DMS114 treated with DMSO at 0.1 percent for 48 hours (cell line): ENCODE results near the gene DYNC2I2.
"Not testable (repeated sequence)": the region's sequence is repeated elsewhere in the genome, so short reads cannot be mapped to it uniquely, and the experiment has no call there.

Source experiments
- DNase-seq: peaks from one replicate; lab custom pipeline; 2025; ENCODE audit not compliant: unreplicated experiment; lab: John Stamatoyannopoulos, UW

DYNC2I2 gene

DNA sequence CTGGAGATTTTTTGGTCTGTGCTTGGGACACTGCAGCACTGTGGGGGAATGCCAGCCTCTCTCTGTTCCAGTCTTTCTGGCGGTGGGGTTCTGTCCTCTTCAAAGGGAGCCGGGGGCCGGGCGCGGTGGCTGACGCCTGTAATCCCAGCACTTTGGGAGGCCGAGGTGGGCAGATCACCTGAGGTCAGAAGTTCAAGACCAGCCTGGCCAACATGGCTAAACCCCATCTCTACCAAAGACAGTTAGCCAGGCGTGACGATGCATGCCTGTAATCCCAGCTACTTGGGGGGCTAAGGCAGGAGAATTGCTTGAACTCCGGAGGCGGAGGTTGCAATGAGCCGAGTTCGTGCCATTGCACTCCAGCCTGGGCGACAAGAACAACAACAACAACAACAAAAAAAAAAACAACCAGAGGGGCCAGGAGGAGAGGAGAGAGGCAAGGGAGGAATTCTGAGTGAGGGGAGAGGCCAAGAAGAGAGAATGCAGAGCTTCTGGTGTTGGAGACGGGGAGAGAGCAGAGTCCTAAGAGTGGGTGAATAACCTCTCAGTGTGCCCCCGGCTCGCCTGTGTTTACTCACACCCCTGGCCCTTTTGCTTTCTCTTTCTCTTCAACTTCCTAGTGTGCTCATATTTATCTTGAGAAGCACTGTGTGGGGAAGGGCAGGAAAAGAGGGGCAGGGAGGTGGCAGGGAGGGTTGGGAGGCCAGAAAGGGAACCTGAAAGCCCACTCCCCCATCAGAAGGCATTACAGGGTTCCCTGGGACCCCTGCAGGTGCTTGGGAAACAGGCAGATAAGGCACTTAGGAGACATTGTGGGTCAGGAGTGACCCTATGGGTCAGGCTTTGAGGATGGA lies 29.2 kb upstream of the DYNC2I2 start:
- no peak for DNase-seq

DNA sequence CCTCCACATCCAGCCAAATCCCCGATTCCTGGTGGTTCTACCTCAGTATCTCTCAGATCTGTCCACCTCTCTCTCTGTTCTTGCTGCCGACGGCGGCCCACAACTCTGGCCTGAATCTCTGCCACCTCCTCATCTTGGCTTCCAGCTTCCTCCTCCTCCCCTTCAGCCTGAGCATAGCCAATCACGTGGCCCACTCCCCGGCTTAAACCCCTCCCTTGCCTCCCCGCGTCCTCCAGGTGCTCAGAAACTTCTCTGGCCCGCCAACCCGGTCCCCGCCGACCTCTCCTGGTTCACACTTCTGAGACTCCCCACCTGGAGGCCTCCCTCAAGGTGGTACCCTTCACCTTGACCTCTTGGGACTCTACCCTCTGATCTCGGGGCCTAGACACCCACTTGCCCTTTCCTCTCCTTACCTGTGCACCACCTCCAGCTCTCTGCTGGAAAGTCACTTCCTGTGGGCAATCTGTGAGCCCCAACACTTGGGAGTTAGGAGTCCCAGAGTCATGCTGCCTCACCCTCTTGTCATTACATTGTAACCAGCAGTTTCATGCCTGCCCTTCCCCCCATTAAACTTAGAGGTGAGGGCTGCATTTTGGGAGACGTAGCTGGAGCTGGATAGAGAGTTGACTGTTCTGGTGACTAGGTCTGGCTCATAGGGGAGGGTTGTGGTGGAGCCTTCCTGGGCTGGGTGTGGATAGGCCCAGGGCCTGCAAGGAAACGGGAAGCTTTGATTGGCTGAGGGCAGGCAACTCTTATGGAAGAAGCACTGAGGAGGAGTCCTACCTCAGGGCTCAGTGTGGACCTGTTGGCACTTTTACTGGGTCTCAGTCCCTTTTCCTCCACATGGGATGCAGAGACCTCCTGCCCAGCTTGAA lies 27.9 kb upstream of the DYNC2I2 start:
- DNase-seq: peak; percentile 42

DNA sequence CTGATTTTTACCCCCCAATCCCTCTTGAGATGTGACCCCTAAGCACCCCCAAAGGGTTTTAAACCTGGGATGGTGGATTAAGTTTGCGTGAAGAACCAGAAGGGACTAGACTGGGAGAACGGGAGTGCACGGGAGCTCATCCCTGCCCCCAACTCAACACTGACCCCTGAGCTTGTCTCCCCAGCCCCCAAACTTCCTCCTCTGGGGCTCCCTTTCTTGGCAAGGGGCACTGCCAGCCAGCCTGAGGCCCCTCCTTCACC lies 27.3 kb upstream of the DYNC2I2 start:
- DNase-seq: no peak

DNA sequence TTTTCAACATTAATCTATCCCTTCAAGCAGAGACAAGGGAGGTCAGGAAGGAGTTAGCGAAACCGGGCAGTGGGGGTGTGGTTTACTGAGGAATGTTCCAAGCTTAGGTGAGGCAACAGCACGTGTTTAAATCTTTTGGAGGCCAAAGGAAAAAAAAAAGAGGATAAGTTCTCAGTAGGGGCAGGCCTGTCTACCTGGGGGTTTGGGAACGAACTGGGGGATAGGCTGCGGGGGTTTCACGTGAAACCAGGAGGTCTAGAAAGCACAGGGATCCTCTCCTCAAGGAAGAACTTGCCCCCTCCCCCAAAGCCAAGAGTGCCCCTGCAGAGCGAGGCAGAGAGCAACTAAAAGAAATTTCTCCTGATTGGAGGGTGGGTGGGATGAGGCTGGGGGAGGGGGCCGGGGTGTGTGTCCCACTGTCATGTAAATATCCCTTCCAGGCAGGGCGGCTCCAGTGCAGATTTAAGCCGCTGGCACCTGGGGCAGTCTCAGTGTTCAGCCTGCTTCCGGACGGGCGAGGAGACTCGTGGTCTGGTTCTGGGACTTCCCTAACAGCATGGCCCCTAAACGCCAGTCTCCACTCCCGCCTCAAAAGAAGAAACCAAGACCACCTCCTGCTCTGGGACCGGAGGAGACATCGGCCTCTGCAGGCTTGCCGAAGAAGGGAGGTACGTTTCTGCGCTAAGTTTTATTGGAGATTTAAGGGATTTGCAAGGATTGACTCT lies 26.9 kb upstream of the DYNC2I2 start:
- no peak for DNase-seq

DNA sequence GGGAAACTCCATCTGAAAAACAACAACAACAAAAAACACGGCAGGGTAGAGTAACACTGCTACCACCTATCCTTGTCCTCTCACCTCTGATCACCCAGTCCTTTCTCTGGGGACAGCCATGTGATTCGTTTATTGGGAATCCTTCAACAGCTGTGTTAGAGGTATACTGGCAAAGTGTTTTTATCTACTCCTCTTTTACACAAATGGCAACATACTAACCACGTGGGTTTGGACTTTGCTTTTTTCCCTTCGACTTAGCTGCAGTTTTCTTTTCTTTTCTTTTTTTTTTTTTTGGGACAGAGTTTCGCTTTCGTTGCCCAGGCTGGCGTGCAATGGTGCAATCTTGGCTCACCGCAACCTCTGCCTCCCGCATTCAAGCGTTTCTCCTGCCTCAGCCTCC lies 21.1 kb upstream of the DYNC2I2 start:
- no peak for DNase-seq

DNA sequence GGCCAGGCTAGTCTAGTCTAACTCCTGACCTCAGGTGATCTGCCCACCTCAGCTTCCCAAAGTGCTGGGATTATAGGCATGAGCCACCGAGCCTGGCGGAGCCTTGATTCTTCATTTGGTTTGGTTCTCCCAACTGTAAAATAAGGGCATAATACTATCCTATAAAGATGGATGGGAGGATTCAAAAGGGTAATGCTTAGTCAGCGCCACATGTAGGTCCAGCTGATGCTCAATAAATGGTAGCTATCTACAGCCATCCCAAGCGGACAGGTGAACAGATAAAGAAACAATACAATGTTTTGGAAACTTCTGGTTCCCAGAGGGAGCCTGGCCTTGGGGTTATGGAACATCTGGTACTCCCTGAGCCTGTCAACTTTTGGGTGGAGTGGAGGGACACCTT lies 18.7 kb upstream of the DYNC2I2 start:
- DNase-seq: no peak

DNA sequence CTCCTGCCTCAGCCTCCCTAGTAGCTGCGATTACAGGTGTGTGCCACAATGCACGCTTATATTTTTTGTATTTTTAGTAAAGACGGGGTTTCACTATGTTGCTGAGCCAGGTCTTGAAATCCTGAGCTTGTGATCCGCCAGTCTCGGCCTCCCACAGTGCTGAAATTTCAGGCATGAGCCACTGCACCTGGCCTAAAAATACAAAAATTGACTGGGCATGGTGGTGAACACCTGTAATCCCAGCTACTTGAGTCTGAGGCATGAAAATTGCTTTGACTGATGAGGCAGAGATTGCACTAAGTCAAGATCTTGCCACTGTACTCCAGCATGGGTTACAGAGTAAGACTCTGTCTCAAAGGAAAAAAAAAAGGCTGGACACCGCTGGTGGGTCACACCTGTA lies 13.1 kb upstream of the DYNC2I2 start:
- no peak for DNase-seq

DNA sequence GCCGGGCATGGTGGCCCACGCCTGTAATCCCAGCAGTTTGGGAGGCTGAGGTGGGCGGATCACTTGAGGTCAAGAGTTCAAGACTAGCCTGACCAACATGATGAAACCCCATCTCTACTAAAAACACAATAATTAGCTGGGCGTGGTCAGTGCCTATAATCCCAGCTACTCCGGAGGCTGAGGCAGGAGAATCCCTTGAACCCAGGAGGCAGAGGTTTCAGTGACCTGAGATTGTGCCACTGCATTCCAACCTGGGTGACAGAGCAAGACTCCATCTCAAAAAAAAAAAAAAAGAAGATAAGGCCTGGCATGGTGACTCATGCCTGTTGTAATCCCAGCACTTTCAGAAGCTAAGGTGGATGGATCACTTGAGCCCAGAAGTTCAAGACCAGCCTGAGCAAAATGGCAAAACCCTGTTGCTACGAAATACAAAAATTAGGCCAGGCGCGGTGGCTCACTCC lies 9.9 kb upstream of the DYNC2I2 start:
- not testable (repeated sequence) for DNase-seq

DNA sequence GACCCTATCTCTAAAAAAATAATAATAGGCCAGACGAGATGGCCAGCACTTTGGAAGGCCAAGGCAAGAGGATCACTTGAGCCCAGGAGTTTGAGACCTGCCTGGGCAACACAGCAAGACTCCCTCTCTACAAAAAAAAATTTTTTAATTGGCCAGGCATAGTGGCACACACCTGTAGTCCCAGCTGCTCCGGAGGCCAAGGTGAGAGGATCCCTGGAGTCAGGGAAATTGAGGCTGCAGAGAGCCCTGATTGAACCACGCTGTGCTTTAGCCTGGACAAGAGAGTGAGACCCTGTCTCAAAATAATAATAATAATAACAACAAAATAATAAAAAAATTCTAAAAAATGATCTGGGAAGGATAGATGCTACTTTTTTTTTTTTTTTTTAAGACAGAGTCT lies 1.1 kb upstream of the DYNC2I2 start:
- DNase-seq: no peak

DNA sequence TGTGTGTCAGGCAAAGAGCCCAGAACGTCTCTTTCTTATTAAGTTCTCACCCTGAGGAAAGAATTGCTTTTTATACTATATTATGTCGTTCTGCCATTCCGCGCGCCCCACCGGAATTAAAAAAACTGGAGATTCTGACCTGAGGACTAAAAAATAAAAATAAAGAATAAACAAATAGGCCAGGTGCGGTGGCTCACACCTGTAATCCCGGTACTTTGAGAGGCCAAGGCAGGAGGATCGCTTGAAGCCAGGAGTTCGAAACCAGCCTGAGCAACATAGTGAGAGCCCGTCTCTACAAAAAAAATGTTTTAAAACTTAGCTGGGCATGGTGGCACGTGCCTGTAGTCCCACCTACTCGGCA lies 677 bp upstream of the DYNC2I2 start:
- DNase-seq: no peak

DNA sequence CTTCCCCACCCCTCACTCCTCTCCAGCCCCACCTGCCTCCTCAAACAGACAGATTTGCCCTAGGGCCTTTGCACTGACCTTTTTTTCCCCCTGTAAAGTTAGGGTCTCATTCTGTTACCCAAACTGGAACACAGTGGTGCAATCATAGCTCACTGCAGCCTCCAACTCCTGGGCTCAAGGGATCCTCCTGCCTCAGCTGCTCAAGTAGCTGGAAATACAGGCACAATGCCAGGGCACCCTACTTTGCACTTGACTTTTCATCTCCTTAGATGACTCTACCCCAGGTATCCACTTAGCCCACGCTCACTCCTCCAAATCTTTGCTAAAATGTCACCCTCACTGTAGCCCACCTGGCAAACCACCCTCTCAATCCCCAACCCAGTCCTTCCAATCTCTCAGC lies 2.2 kb downstream of the DYNC2I2 start:
- DNase-seq: no peak

DNA sequence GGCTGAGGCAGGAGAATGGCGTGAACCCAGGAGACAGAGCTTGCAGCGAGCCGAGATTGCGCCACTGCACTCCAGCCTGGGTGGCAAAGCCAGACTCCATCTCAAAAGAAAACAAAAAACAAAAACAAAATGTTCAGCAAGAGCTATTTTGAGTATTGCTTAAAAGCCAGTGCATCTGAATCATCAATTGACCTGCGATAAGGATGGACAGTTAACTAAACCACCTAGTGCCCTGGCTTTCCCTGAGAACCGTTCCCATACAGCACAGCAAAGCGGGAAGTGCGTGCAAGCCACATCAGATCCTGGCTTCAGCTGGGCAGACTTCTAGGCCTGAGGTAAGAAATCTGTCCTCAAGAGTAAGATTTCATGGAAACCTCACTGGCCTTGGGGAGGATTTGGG lies 2.7 kb downstream of the DYNC2I2 start:
- no peak for DNase-seq

DNA sequence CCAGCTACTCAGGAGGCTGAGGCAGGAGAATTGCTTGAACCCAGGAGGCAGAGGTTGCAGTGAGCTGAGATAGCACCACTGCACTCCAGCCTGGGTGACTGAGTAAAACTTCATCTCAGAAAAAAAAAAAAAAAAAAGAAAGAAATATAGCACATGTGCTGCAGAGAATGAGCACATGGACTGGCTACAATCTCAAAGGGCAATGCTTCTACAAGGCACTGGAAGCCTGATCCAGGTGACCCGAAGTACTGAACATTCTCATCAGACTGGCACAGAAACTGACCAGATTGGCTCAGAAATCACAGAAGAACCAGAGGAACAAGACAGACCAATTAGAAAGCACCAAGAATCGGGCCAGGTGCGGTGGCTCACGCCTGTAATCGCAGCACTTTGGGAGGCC lies 4.8 kb downstream of the DYNC2I2 start:
- DNase-seq: no peak

DNA sequence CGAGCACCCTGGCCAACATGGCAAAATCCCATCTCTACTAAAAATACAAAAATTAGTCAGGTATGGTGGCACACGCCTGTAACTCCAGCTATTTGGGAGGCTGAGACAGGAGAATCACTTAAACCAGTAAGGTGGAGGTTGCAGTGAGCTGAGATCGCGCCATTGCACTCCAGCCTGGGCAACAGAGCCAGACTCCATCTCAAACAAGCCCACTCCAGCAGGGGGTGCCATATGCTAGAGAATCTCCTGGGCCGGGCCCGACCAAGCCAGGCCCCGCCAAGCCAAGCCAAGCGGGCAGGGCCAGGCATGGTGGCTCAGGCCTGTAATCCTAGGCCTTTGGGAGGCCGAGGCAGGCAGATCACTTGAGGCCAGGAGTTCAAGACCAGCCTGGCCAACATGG lies 8.4 kb downstream of the DYNC2I2 start:
- DNase-seq: not testable (repeated sequence)

DNA sequence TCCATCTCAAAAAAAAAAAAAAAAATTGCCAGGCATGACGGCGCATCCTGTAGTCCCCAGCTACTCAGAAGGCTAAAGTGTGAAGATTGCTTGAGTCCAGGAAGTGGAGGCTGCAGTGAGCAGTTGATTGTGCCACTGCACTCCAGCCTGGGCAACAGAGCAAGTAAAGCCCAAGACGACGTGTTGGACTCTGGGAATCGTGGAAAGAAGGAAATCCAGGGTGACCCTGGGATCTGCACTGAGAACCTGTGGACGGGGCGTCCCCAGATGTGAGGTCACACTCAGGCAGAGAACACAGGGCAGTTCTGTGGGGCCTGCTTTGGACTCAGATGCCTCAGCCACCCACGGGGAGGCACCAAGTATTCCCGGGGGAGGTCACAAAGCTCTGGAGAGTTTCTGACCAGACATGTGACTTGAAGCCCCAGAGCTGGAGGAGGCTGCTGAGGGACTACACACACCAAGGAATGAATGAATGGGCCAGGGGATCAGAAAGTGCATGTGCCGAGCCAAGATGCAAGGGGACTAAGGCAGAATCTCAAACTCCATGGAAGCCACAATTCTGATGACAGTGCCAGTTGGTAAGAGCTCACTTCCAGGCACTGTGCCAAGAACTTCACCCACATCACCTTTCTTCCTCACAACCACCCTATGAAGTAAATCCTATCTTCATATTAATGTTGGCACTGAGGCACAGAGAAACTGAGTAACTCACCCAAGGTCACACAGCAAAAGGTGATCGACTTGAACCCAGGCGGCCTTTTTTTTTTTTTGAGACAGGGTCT lies 12.9 kb downstream of the DYNC2I2 start:
- DNase-seq: no peak

DNA sequence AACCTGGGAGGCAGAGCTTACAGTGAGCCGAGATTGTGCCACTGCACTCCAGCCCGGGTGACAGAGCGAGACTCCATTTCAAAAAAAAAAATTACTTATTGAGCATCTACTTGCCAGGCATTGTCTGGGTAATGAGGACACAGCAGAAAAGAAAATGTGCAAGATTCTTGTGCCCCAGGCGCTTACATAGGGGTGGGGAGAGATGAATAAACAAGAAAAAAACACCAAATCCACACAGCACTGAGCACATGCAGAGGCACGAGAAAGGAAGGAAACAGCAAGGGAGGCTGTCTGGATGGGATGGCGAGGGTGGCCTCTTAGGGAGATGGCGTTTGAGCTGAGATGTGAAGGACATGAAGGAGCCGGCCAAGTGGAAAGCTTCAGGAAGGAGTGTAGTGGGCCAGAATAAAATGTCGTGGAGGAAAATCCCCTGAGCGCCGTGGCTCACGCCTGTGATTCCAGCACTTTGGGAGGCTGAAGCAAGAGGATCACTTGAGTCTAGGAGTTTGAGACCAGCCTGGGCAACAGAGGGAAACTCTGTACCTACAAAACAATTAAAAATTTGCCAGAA lies 13.9 kb downstream of the DYNC2I2 start:
- no peak for DNase-seq

DNA sequence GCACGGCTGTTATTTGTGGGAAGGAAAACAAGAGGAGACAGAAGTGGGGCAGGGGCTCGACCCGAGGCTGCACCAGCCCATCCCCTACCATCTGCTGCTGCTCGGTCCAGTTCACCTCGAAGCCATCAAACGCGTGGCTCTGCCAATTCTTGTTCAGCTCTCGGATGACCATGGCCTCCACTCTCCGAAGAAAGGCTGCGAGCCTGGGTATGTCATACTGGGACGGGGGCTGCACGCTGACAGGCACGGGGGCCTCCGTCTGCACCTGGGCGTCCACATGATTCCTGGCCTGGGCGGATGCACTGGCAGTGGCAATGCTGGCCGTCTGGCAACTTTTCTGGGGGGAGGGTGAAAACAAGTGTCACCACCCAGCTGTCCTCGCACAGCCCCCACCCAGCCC lies 16.0 kb downstream of the DYNC2I2 start:
- DNase-seq: no peak

DNA sequence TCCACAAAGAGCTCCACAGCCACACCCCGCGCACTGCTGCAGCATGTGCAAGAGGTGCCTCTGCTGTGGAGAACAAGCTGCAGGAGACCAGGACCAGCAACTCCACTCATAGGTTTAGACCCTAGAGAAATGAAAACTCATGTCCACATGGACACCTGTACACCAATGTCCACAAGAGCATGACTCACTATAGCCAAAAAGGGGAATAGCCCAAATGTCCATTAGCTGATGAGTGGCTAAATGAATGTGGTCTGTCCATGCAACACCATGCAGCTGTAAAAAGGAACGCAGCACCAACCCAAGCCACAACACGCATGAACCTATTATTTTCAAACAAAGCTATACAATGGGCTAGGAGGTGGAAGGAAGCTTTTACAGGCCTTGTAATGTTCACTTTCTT lies 18.1 kb downstream of the DYNC2I2 start:
- DNase-seq: no peak

DNA sequence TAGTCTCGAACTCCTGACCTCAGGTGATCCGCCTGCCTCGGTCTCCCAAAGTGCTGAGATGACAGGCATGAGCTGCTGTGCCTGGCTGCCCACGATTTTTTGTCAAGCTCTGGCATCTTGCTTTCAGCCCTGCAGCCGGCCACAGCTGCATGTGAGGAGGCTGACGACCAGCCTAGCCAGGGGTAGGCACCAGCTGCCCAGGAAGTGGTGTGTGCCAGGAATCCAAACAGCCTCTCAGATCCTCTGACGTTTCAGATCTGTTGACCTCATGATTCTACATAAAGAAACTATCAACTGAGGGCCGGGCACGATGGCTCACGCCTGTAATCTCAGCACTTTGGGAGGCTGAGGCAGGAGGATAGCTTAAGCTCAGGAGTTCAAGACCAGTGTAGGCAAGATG lies 19.0 kb downstream of the DYNC2I2 start:
- DNase-seq: no peak
